GM21423 (cell line): Measurements from ENCODE around the gene GGT7.
"Not testable (repeated sequence)": the region's sequence is repeated elsewhere in the genome, so short reads cannot be mapped to it uniquely, and the experiment has no call there.

Experiments used
- ATAC-seq: cut with Tn5 transposase; IDR thresholded peaks from one replicate; pipeline ENCODE4 v1.9.1; 2021; ENCODE audit warnings: mild to moderate bottlenecking, moderate library complexity; ENCODE audit not compliant: unreplicated experiment

Gene GGT7

GRCh38 chr20:34872622-34873224 lies at the start of gene GGT7:
GGT7 (minus strand) TSS chr20:34872856; CDS start chr20:34872815, 41 bp downstream.
- ATAC-seq: no peak

- ATAC-seq: no peak
Measured at GRCh38 chr20:34921436-34921835, 48.8 kb upstream of the GGT7 start.

- no peak for ATAC-seq
Measured at GRCh38 chr20:34920055-34920454, 47.4 kb upstream of the GGT7 start.

GRCh38 chr20:34916774-34917354 lies 44.2 kb upstream of the GGT7 start:
- ATAC-seq: no peak

- no peak for ATAC-seq
Measured at GRCh38 chr20:34915749-34916455, 43.2 kb upstream of the GGT7 start.

- no peak for ATAC-seq
Measured at GRCh38 chr20:34915131-34915530, 42.5 kb upstream of the GGT7 start.

GRCh38 chr20:34907616-34908469 lies 35.2 kb upstream of the GGT7 start:
- no peak for ATAC-seq

- no peak for ATAC-seq
Measured at GRCh38 chr20:34904202-34904621, 31.6 kb upstream of the GGT7 start.

- not testable (repeated sequence) for ATAC-seq
Measured at GRCh38 chr20:34898731-34899130, 26.1 kb upstream of the GGT7 start.

- ATAC-seq: not testable (repeated sequence)
Measured at GRCh38 chr20:34898129-34898528, 25.5 kb upstream of the GGT7 start.

GRCh38 chr20:34896086-34896621 lies 23.5 kb upstream of the GGT7 start:
- no peak for ATAC-seq

- ATAC-seq: no peak
Measured at GRCh38 chr20:34895465-34895864, 22.8 kb upstream of the GGT7 start.

- ATAC-seq: no peak
Measured at GRCh38 chr20:34894723-34895122, 22.1 kb upstream of the GGT7 start.

- ATAC-seq: no peak
Measured at GRCh38 chr20:34892671-34893070, 20.0 kb upstream of the GGT7 start.

- ATAC-seq: no peak
Measured at GRCh38 chr20:34891166-34892062, 18.8 kb upstream of the GGT7 start.

GRCh38 chr20:34888468-34888867 lies 15.8 kb upstream of the GGT7 start:
- ATAC-seq: no peak

GRCh38 chr20:34887023-34887422 lies 14.4 kb upstream of the GGT7 start:
- ATAC-seq: no peak

- ATAC-seq: no peak
Measured at GRCh38 chr20:34886122-34886521, 13.5 kb upstream of the GGT7 start.

GRCh38 chr20:34884260-34884659 lies 11.6 kb upstream of the GGT7 start:
- ATAC-seq: no peak

GRCh38 chr20:34883809-34884208 lies 11.2 kb upstream of the GGT7 start:
- ATAC-seq: no peak
